A549 (cell line): ENCODE measurements around the gene MEGF6.

Source experiments
- CBX2 ChIP-seq: fragments of 200-600 bp; sonication (generic); IDR thresholded peaks from 2 replicates; pipeline ENCODE4 v1.6.1; 2016; ENCODE audit warnings: low read depth, mild to moderate bottlenecking, borderline replicate concordance
- ESRRA ChIP-seq: fragments of 150-350 bp; IDR thresholded peaks from 2 replicates; pipeline ENCODE4 v1.6.1; 2014; ENCODE audit warnings: mild to moderate bottlenecking, low read length, borderline replicate concordance
- JUN ChIP-seq, 2 experiments: fragments of >200 bp; sonication (Bioruptor Twin); formaldehyde crosslinking; IDR thresholded peaks; 2 replicates in 1 of 2; 3 replicates in 1 of 2; pipeline ENCODE4 v1.6.1; 2016 to 2017
- MYC ChIP-seq: IDR thresholded peaks from 2 replicates; pipeline ENCODE4 v1.6.1; 2012; ENCODE audit warnings: mild to moderate bottlenecking, inconsistent platforms, low read length, improper control_type of control experiment, borderline replicate concordance
- NR3C1 ChIP-seq: fragments of >200 bp; sonication (Bioruptor Twin); formaldehyde crosslinking; IDR thresholded peaks from 3 replicates; pipeline ENCODE4 v1.6.1; 2017
- POLR2A ChIP-seq: IDR thresholded peaks from 2 replicates; pipeline ENCODE4 v1.6.1; 2012; ENCODE audit warnings: mild to moderate bottlenecking, low read length
- RAD21 ChIP-seq, 2 experiments: fragments of >200 bp in 1 of 2; sonication (Bioruptor Twin) in 1 of 2; formaldehyde crosslinking in 1 of 2; IDR thresholded peaks in 1 of 2; conservative IDR thresholded peaks in 1 of 2; 2 replicates in 1 of 2; 3 replicates in 1 of 2; pipeline ENCODE4 v1.6.1; 2012 to 2018; ENCODE audit warnings: inconsistent platforms in 1 of 2
- RNF2 ChIP-seq: fragments of 200-600 bp; sonication (generic); IDR thresholded peaks from 2 replicates; pipeline ENCODE4 v1.6.1; 2016; ENCODE audit warnings: low read depth, mild to moderate bottlenecking, antibody characterized with exemption, moderate library complexity, borderline replicate concordance
- SREBF2 ChIP-seq: fragments of 450-650 bp; IDR thresholded peaks from 2 replicates; pipeline ENCODE4 v1.6.1; 2014; ENCODE audit warnings: mild to moderate bottlenecking, moderate library complexity
- ZFP36 ChIP-seq: fragments of 450-650 bp; IDR thresholded peaks from 2 replicates; pipeline ENCODE4 v1.6.1; 2014; ENCODE audit warnings: borderline replicate concordance; ENCODE audit not compliant: partially characterized antibody
- TF ChIP-seq, protein P1 (sequence below): fragments of >200 bp; sonication (Bioruptor Twin); formaldehyde crosslinking; IDR thresholded peaks from 3 replicates; pipeline ENCODE4 v1.5.1; 2016
- TF ChIP-seq, protein P2 (sequence below): fragments of 150-350 bp; IDR thresholded peaks from 2 replicates; pipeline ENCODE4 v1.6.1; 2014; ENCODE audit warnings: low read depth, mild to moderate bottlenecking, low read length
- TF ChIP-seq, protein P3 (sequence below): fragments of 200-600 bp; sonication (generic); IDR thresholded peaks from 2 replicates; pipeline ENCODE4 v1.6.1; 2016; ENCODE audit warnings: antibody characterized with exemption, mild to moderate bottlenecking, moderate library complexity

DNA sequence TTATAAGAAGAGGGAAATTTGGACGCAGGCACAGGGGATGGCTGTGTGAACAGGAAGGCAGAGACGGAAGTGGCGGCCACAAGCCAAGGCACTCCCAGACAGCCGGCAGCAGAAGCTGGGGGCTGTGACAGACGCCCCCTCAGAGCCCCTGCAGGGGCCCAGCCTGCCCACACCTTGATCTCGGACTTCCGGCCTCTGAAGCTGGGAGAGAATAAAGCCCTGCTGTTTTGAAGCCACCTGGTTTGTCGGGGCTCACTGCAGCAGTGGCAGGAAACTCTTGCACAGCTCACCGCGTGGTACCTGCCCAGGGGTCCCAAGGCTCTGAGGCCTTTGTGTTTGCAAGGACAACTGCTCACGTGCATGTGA is 13.7 kb downstream of the MEGF6 start:
- TF ChIP-seq ESRRA (no peak), RAD21 (conservative IDR thresholded peaks at IDR 0.05 in 1 of 2, IDR thresholded peaks at IDR 0.05 in 1 of 2) (no peak), MYC (no peak), CBX2 (no peak), SREBF2 (no peak), NR3C1 (no peak), ZFP36 (no peak), RNF2 (no peak), JUN (IDR thresholded peaks at IDR 0.05) (no peak), POLR2A (no peak)
- TF ChIP-seq, protein P1, sequence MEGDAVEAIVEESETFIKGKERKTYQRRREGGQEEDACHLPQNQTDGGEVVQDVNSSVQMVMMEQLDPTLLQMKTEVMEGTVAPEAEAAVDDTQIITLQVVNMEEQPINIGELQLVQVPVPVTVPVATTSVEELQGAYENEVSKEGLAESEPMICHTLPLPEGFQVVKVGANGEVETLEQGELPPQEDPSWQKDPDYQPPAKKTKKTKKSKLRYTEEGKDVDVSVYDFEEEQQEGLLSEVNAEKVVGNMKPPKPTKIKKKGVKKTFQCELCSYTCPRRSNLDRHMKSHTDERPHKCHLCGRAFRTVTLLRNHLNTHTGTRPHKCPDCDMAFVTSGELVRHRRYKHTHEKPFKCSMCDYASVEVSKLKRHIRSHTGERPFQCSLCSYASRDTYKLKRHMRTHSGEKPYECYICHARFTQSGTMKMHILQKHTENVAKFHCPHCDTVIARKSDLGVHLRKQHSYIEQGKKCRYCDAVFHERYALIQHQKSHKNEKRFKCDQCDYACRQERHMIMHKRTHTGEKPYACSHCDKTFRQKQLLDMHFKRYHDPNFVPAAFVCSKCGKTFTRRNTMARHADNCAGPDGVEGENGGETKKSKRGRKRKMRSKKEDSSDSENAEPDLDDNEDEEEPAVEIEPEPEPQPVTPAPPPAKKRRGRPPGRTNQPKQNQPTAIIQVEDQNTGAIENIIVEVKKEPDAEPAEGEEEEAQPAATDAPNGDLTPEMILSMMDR, result no peak
- TF ChIP-seq, protein P2, sequence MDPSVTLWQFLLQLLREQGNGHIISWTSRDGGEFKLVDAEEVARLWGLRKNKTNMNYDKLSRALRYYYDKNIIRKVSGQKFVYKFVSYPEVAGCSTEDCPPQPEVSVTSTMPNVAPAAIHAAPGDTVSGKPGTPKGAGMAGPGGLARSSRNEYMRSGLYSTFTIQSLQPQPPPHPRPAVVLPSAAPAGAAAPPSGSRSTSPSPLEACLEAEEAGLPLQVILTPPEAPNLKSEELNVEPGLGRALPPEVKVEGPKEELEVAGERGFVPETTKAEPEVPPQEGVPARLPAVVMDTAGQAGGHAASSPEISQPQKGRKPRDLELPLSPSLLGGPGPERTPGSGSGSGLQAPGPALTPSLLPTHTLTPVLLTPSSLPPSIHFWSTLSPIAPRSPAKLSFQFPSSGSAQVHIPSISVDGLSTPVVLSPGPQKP, result no peak
- TF ChIP-seq, protein P3, sequence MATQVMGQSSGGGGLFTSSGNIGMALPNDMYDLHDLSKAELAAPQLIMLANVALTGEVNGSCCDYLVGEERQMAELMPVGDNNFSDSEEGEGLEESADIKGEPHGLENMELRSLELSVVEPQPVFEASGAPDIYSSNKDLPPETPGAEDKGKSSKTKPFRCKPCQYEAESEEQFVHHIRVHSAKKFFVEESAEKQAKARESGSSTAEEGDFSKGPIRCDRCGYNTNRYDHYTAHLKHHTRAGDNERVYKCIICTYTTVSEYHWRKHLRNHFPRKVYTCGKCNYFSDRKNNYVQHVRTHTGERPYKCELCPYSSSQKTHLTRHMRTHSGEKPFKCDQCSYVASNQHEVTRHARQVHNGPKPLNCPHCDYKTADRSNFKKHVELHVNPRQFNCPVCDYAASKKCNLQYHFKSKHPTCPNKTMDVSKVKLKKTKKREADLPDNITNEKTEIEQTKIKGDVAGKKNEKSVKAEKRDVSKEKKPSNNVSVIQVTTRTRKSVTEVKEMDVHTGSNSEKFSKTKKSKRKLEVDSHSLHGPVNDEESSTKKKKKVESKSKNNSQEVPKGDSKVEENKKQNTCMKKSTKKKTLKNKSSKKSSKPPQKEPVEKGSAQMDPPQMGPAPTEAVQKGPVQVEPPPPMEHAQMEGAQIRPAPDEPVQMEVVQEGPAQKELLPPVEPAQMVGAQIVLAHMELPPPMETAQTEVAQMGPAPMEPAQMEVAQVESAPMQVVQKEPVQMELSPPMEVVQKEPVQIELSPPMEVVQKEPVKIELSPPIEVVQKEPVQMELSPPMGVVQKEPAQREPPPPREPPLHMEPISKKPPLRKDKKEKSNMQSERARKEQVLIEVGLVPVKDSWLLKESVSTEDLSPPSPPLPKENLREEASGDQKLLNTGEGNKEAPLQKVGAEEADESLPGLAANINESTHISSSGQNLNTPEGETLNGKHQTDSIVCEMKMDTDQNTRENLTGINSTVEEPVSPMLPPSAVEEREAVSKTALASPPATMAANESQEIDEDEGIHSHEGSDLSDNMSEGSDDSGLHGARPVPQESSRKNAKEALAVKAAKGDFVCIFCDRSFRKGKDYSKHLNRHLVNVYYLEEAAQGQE, result no peak
